Activated T-cell treated with anti-CD3 and anti-CD28 coated beads, Interleukin-2, amount 50 U/mL, for 1 hour (primary cell): ENCODE data around the gene LMX1B.

Experiments
- DNase-seq: peaks from one replicate; pipeline ENCODE4 v3.0.0-alpha.2; 2020

Gene LMX1B

GRCh38 chr9:126664900-126665643 is 51.3 kb downstream of the LMX1B start:
- DNase-seq, result no peak

GRCh38 chr9:126665644-126666035 is 51.9 kb downstream of the LMX1B start:
- DNase-seq, result no peak

GRCh38 chr9:126666155-126666803 is 52.6 kb downstream of the LMX1B start:
- DNase-seq, result no peak

- DNase-seq, result no peak
These were observed 53.7 kb downstream of the LMX1B start for GRCh38 chr9:126667190-126668055.

- no peak for DNase-seq
These were observed 54.3 kb downstream of the LMX1B start for GRCh38 chr9:126668058-126668457.

- no peak for DNase-seq
These were observed 55.4 kb downstream of the LMX1B start for GRCh38 chr9:126669108-126669507.

- DNase-seq, result no peak
These were observed 56.5 kb downstream of the LMX1B start for GRCh38 chr9:126670270-126670669.

- no peak for DNase-seq
These were observed 57.7 kb downstream of the LMX1B start for GRCh38 chr9:126671381-126671831.

GRCh38 chr9:126671983-126672382 is 58.3 kb downstream of the LMX1B start:
- no peak for DNase-seq

- no peak for DNase-seq
These were observed 59.0 kb downstream of the LMX1B start for GRCh38 chr9:126672634-126673284.

- no peak for DNase-seq
These were observed 60.1 kb downstream of the LMX1B start for GRCh38 chr9:126673689-126674364.

- no peak for DNase-seq
These were observed 60.8 kb downstream of the LMX1B start for GRCh38 chr9:126674365-126675146.

GRCh38 chr9:126675147-126675467 is 61.4 kb downstream of the LMX1B start:
- DNase-seq, result no peak

GRCh38 chr9:126676102-126676684 is 62.5 kb downstream of the LMX1B start:
- DNase-seq, result no peak

GRCh38 chr9:126676685-126677143 is 63.0 kb downstream of the LMX1B start:
- no peak for DNase-seq

GRCh38 chr9:126677188-126678084 is 63.7 kb downstream of the LMX1B start:
- DNase-seq, result no peak

- DNase-seq, result no peak
These were observed 65.3 kb downstream of the LMX1B start for GRCh38 chr9:126678989-126679388.

- no peak for DNase-seq
These were observed 67.6 kb downstream of the LMX1B start for GRCh38 chr9:126681336-126681735.

GRCh38 chr9:126682113-126682810 is 68.5 kb downstream of the LMX1B start:
- no peak for DNase-seq
